Right forelimb (tissue), 1 donor: ENCODE data around the gene RBMXL3.
"Not testable (repeated sequence)": the region's sequence is repeated elsewhere in the genome, so short reads cannot be mapped to it uniquely, and the experiment has no call there.

ENCODE experiments used
- DNase-seq: peaks from one replicate; pipeline ENCODE4 v3.0.0-alpha.2; 2018

The RBMXL3 gene

GRCh38 chrX:115189110-115189509 is at the start of gene RBMXL3:
TSS of gene RBMXL3 (plus strand) at chrX:115189410. CDS start at chrX:115189442, 32 bp downstream.
- no peak for DNase-seq

DNA sequence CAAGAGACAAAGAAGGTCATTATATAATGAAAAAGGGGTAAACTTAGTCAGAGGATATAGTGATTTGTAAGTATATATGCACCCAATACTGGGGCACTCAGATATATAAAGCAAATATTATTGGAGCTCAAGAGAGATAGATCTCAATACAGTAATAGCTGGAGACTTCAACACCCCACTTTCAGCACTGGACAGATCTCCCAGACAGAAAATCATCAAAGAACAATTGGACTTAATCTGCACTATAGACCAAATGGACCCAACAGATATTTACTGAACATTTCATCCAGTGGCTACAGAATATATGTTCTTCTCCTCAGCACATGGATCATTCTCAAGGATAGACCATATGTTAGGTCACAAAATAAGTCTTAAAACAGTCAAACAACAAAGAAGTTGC is 47.2 kb upstream of the RBMXL3 start:
- no peak for DNase-seq

DNA sequence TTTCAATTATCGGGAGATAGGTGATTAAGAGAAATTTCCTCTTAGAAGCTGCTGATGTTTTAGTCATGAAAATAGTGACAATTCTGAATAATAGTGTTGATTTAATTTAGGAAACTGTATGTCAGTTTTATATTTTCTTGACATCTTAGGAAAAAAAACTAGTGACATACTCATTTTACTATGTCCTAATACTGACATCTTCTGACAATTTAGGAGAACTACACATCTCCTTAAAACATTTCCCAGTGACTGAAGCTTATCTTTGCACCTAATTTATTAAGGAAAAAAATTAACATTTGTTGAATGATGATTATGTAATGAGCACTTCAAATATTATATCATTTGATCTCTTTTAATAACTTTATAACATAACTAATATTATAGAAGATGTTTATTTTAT is 42.0 kb upstream of the RBMXL3 start:
- no peak for DNase-seq

- DNase-seq: no peak
These were observed 16.0 kb upstream of the RBMXL3 start for GRCh38 chrX:115173181-115173580.

- no peak for DNase-seq
These were observed 14.7 kb upstream of the RBMXL3 start for GRCh38 chrX:115174548-115174947.

- DNase-seq: no peak
These were observed 11.3 kb upstream of the RBMXL3 start for GRCh38 chrX:115177932-115178331.

DNA sequence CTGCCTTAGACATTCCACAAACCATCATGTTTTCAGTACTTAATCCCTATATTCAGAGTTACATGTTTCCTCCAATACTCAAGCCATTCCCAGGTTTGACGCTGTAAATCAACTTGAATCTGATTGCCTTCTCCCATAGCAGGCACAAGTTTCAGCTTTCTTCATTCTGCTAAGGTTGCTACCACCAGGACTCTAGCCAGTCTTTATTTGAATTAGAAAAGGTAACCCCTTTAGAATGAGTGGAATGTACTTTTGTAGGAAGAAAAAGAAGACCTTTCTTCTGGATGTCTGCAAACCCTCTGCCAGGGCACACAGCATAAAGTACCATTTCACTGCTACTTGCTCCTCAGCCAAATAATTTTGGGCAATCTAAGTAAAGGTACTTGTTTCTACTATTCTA is 10.7 kb upstream of the RBMXL3 start:
- DNase-seq: no peak

DNA sequence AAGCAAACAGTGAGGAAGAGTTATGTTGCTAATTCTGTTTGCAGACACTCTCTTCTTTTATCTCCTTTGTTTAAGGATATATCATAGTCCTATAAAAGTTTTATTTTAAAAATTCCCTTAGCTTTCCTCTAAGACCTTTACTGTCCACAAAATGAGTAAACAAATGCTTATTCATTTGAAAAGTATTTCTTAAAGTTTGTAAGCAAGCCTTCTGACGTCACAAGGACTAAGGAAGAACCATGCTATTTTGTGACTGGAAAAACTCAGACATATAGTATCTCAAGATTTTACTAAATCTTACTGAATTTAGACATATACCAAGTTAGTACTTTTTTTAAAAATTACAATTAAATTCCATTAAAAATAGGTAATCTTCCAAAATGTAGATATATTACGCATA is 5.2 kb upstream of the RBMXL3 start:
- DNase-seq: no peak

DNA sequence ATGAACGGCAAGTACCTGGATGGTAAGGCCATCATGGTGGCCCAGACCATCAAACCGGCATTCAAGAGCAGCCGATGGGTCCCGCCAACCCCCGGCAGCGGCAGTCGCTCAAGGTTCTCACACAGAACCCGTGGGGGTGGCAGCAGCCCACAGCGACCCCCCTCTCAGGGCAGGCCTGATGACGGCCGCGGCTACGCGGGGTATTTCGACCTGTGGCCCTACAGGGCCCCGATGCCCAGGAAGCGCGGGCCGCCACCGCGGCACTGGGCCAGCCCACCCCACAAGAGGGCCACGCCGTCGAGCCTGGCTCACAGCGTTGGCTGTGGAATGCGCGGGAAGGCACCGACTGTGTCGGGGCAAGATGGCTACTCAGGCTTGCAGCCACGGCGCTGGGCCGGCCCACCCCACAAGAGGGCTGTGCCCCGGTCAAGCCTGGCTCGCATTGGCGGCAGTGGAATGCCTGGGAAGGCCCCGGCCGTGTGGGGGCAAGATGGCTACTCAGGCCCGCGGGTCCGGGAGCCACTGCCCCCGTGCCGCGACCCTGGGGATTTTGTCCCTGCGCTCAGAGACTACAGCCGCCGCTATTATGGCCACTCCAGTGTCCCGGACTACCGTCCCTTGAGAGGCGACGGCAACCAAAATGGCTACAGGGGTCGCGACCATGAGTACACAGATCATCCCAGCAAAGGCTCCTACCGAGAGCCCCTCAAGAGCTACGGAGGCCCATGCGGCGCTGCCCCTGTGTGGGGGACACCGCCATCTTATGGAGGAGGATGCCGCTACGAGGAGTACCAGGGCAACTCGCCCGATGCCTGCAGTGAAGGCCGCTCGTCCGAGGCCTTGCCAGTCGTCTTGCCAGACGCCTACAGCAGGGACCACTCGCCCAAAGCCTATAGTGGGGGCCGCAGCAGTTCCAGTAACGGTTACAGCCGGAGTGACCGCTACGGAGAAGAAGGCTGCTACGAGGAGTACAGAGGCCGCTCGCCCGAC is 731 bp downstream of the RBMXL3 start:
- no peak for DNase-seq

GRCh38 chrX:115190636-115191489 is 1.7 kb downstream of the RBMXL3 start:
- DNase-seq: no peak

DNA sequence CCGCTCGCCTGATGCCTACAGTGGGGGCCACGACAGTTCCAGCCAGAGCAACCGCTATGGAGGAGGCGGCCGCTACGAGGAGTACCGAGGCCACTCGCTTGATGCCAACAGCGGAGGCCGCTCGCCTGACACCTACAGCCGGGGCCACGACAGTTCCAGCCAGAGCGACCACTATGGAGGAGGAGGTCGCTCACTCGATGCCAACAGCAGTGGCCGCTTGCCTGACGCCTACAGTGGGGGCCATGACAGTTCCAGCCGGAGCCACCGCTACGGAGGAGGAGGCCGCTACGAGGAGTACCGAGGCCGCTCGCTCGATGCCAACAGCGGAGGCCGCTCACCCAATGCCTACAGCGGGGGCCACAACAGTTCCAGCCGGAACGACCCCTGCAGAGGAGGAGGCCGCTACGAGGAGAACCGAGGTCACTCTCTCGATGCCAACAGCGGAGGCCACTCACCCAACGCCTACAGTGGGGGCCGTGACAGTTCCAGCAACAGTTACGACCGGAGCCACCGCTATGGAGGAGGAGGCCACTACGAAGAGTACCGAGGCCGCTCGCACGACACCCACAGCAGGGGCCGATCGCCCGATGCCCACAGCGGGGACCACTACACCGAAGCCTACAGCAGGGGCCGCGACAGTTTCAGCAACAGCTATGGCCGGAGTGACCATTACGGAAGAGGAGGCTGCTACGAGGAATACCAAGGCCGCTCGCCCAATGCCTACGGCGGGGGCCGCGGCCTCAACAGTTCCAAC is 2.5 kb downstream of the RBMXL3 start:
- no peak for DNase-seq

DNA sequence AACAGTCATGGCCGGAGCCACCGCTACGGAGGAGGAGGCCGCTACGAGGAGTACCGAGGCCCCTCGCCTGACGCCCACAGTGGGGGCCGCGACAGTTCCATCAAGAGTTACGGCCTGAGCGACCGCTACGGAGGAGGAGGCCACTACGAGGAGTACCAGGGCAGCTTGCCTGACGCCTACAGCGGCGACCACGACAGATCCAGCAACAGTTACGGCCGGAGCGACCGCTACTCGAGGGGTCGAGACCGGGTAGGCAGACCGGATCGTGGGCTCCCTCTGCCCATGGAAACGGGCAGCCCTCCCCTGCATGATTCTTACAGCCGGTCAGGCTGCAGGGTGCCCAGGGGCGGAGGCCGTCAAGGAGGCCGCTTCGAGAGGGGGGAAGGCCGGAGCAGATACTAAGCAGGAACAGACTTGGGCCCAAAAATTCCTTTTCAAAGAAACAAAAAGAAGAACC is 3.1 kb downstream of the RBMXL3 start:
- DNase-seq: no peak

GRCh38 chrX:115204040-115204439 is 14.8 kb downstream of the RBMXL3 start:
- no peak for DNase-seq

GRCh38 chrX:115209547-115209946 is 20.3 kb downstream of the RBMXL3 start:
- not testable (repeated sequence) for DNase-seq

GRCh38 chrX:115214151-115214550 is 24.9 kb downstream of the RBMXL3 start:
- DNase-seq: no peak

DNA sequence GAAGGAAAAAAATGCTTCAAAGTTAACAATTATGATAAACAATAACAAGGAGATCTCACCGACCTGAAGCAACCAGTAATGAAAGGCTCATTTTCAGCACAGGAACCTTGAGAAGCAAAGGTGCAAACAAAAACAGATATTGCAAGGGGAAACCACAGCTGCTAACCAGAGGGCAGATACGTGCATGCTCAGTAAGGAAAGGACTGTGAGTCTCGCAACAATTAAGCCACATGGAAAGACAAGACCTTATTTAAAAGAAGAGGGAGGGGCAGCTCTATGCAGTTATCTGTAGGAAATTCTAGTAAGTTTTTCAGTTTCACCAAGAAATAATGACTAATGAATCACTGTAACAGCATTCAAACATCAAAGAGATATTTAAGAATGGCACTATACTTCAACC is 25.4 kb downstream of the RBMXL3 start:
- no peak for DNase-seq

DNA sequence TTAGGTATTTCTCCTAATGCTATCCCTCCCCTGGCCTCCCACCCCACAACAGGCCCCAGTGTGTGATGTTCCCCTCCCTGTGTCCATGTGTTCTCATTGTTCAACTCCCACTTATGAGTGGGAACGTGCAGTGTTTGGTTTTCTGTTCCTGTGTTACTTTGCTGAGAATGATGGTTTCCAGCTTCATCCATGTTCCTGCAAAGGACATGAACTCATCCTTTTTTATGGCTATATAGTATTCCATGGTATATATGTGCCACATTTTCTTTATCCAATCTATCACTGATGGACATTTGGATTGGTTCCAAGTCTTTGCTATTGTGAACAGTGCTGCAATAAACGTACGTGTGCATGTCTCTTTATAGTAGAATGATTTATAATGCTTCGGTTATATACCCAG is 28.1 kb downstream of the RBMXL3 start:
- not testable (repeated sequence) for DNase-seq

DNA sequence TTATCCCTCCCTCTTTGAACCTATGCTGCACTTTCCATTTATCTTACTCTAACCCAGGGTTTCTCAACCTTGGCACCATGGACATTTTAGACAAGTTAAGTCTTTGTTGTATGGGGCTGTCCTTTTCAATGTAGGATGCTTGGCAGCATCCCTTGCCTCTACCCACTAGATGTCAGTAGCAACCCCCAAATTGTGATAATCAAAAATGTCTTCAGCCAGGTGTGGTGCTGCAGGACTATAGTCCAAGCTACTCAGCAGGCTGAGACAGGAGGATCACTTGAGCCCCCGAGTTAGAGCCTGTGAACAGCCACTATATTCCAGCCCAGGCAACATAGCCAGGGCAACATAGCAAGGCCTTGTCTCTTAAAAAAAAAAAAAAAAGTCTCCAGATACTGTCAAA is 37.7 kb downstream of the RBMXL3 start:
- no peak for DNase-seq

GRCh38 chrX:115229337-115230003 is 40.3 kb downstream of the RBMXL3 start:
- no peak for DNase-seq

DNA sequence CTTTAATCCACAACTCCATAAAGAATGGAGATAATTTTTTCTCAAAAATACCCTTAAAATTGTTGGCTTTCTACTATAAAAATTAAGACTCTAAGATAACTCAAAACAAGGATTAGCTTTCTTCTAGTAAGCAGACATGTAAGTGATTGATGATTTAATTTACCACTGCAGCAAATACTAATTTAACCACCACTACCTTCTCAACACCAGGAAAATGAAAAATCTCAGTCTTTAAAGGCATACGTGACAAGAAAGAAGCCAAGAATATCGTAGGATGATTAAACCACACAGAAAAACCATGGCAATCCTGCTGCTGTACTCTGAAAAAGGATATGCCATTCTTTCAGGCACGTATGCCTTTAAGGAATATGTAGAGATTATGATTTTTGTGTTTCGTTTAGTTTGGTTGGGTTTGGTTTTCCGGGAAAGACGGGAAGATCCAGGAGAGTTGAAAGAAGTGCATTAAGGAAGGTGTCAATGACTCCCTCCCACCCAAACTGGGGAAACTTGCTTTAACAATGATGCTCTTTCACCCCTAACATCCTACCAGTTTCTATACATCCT is 43.8 kb downstream of the RBMXL3 start:
- DNase-seq: no peak

- peak; percentile 74 for DNase-seq
These were observed 44.6 kb downstream of the RBMXL3 start, which contains the start of gene LRCH2 for GRCh38 chrX:115233497-115234455. TSS of gene LRCH2 (minus strand) at chrX:115234096. CDS start at chrX:115234041, 55 bp downstream.
